Measurements from ENCODE around the gene PROKR2.

Gene PROKR2

DNA sequence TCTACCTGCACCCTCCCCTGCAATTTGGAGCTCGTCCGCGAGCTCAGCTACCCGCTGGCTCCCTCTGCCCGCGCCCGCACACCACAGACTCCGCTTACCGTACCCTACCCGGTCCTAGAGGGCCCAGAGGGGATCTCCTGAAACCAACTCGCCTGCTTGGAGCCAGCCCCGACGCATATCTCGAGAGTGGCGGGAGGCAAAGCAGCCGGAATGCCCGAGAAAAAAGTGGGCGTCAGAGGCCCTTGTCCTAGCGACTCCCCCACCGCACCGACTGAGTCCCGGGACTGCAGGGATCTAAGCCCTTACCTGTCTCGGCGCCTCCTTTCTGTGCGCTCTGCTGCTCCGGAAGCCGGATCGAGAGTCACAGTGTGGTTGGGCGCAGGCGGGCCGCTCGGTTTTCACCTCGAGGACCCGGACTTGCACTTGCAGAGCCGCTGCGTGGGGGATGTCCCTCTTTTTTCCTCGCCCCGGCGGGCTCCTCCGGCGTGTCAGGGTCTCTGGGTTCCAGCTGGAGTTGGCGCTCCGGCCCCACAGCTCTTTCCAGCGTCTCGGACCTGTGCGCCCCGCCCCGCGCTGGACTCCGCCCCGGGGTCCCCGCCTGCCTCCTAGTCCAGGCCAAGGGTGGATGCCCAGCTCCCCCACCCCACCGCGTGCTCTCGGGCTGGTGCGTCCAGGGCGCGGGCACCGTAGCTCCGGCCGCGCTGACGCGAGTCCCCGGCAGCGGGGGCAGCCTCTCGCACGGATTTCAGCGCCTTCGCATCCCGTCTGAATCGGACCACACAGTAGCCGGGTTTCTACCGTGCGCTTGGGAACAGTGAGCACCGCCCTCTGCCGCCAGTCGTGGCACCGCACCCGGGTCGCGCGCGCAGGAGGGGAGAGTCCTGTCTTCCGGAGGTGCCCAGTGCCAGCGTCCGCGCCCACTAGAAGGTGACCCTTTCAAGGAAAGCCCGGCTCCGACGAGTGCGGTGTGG, at the start of gene PROKR2:
Gene PROKR2 (minus strand): TSS at position 767 of the 971 bp plus-strand sequence. CDS start 2,585 bp downstream, outside the sequence.
- ChIA-PET CTCF (no interaction called here), POLR2A (no interaction called here)
- no peak for DNase-seq (ENCODE audit: extremely low spot score)
- TF ChIP-seq FOXM1 (IDR thresholded peaks at IDR 0.05; ENCODE audit: borderline replicate concordance) (no peak), FOXA1 (IDR thresholded peaks at IDR 0.05) (no peak), SP1 (IDR thresholded peaks at IDR 0.05) (no peak), SUZ12 (IDR thresholded peaks at IDR 0.05) (no peak), CTBP1 (IDR thresholded peaks at IDR 0.05; ENCODE audit: borderline replicate concordance) (no peak), LEF1 (IDR thresholded peaks at IDR 0.05; ENCODE audit: borderline replicate concordance) (no peak), ZNF384 (IDR thresholded peaks at IDR 0.05) (no peak), HDGF (IDR thresholded peaks at IDR 0.05; ENCODE audit: borderline replicate concordance) (no peak), PKNOX1 (IDR thresholded peaks at IDR 0.05) (no peak), FOXK2 (IDR thresholded peaks at IDR 0.05) (no peak), BHLHE40 (IDR thresholded peaks at IDR 0.05; ENCODE audit: borderline replicate concordance) (no peak), ELF4 (IDR thresholded peaks at IDR 0.05) (no peak), ARNT (IDR thresholded peaks at IDR 0.05) (no peak), NFRKB (IDR thresholded peaks at IDR 0.05) (no peak), L3MBTL2 (conservative IDR thresholded peaks at IDR 0.05) (no peak), TARDBP (IDR thresholded peaks at IDR 0.05) (no peak)

DNA sequence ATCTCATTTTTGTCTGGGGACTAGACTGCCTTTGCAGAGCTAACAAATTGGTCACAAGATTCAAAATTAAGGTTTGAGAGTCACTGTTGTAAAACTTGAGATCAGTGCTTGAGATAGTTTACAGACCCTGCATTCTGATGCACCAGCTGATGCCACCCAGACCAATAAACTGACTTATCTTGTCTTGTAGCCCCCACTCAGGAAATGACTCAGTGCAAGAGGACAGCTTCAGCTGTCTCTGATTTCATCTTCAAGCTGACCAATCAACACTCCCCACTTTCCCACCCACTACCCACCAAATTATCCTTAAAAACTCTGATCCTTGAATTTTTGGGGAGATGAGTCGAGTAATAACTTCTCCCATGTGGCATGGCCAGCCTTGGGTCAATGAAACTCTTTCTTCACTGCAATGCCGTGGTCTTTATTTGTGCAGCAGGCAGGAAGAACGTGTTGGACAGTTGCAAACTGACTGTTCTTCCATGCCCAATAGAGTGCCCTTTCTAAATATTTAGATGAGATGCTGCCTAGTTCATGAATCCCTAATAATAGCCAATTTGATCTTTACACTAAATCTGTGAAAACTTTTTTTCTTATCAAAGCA, 48.3 kb upstream of the PROKR2 start:
- DNase-seq (ENCODE audit: extremely low spot score) = no peak
- TF ChIP-seq ARNT (IDR thresholded peaks at IDR 0.05) (no peak), SP1 (IDR thresholded peaks at IDR 0.05) (no peak), CTBP1 (IDR thresholded peaks at IDR 0.05; ENCODE audit: borderline replicate concordance) (no peak), HDGF (IDR thresholded peaks at IDR 0.05; ENCODE audit: borderline replicate concordance) (no peak), FOXA1 (IDR thresholded peaks at IDR 0.05) (no peak), TARDBP (IDR thresholded peaks at IDR 0.05) (no peak), ZNF384 (IDR thresholded peaks at IDR 0.05) (no peak), PKNOX1 (IDR thresholded peaks at IDR 0.05) (no peak)
- CTCF ChIA-PET = no interaction called here
- POLR2A ChIA-PET = no interaction called here

DNA sequence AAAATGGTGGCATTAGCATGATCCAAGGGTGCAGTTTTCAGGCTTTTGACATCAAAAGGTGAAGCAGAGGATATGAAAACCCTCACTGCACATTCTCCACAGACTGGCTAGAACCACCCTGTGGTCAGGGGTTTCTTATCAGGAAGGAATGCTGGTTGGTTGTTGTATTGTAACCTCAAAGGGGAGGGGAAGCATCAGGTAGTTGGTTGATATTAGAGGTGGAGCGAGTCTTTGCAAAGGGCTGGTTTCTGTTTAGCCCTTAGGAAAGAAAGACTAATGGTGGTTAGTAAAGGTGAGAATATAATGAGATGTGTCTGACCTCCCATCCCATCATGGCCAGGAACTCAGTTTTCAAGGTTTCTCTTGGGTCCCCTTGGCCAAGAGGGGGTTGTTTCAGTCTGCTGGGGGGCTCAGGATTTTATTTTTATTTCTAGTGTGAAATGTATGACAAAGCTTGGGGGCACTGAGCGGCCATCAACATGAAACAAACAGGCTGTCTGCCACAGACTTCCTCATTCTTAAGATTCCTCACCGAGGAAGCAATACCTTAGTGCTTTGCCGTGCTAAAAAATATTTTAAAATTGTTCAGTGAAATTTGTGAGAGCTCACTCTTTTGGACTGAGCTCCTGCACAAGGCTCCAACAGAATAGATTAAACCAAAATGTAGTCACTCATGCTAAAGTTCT, 47.5 kb upstream of the PROKR2 start:
- TF ChIP-seq FOXM1 (IDR thresholded peaks at IDR 0.05; ENCODE audit: borderline replicate concordance) = no peak
- no peak for TF ChIP-seq BHLHE40 (IDR thresholded peaks at IDR 0.05; ENCODE audit: borderline replicate concordance)
- no peak for TF ChIP-seq L3MBTL2 (conservative IDR thresholded peaks at IDR 0.05)
- TF ChIP-seq TARDBP (IDR thresholded peaks at IDR 0.05) = no peak
- no peak for TF ChIP-seq SP1 (IDR thresholded peaks at IDR 0.05)
- TF ChIP-seq ARNT (IDR thresholded peaks at IDR 0.05) = no peak
- TF ChIP-seq NFRKB (IDR thresholded peaks at IDR 0.05) = no peak
- no peak for TF ChIP-seq SUZ12 (IDR thresholded peaks at IDR 0.05)
- CTCF ChIA-PET = no interaction called here
- DNase-seq (ENCODE audit: extremely low spot score) = no peak
- POLR2A ChIA-PET = no interaction called here

- POLR2A ChIA-PET = no interaction called here
- CTCF ChIA-PET = no interaction called here
- DNase-seq (ENCODE audit: extremely low spot score) = no peak
- TF ChIP-seq FOXM1 (IDR thresholded peaks at IDR 0.05; ENCODE audit: borderline replicate concordance) (no peak), NFRKB (IDR thresholded peaks at IDR 0.05) (no peak), CTBP1 (IDR thresholded peaks at IDR 0.05; ENCODE audit: borderline replicate concordance) (no peak), ARNT (IDR thresholded peaks at IDR 0.05) (no peak)
These were observed 46.0 kb upstream of the PROKR2 start for GRCh38 chr20:5362771-5363170.

- DNase-seq (ENCODE audit: extremely low spot score) = no peak
- no peak for TF ChIP-seq ARNT (IDR thresholded peaks at IDR 0.05)
- TF ChIP-seq ZNF384 (IDR thresholded peaks at IDR 0.05) = no peak
- no peak for TF ChIP-seq LEF1 (IDR thresholded peaks at IDR 0.05; ENCODE audit: borderline replicate concordance)
- no peak for TF ChIP-seq NFRKB (IDR thresholded peaks at IDR 0.05)
- TF ChIP-seq HDGF (IDR thresholded peaks at IDR 0.05; ENCODE audit: borderline replicate concordance) = no peak
- TF ChIP-seq SP1 (IDR thresholded peaks at IDR 0.05) = no peak
- no peak for TF ChIP-seq SUZ12 (IDR thresholded peaks at IDR 0.05)
- no peak for TF ChIP-seq L3MBTL2 (conservative IDR thresholded peaks at IDR 0.05)
- TF ChIP-seq FOXM1 (IDR thresholded peaks at IDR 0.05; ENCODE audit: borderline replicate concordance) = no peak
- no peak for TF ChIP-seq TARDBP (IDR thresholded peaks at IDR 0.05)
- no peak for TF ChIP-seq FOXK2 (IDR thresholded peaks at IDR 0.05)
- no peak for TF ChIP-seq BHLHE40 (IDR thresholded peaks at IDR 0.05; ENCODE audit: borderline replicate concordance)
- no peak for TF ChIP-seq ELF4 (IDR thresholded peaks at IDR 0.05)
- TF ChIP-seq PKNOX1 (IDR thresholded peaks at IDR 0.05) = no peak
- no peak for TF ChIP-seq CTBP1 (IDR thresholded peaks at IDR 0.05; ENCODE audit: borderline replicate concordance)
- TF ChIP-seq FOXA1 (IDR thresholded peaks at IDR 0.05) = no peak
- POLR2A ChIA-PET = no interaction called here
- CTCF ChIA-PET = no interaction called here
These were observed 44.4 kb upstream of the PROKR2 start for GRCh38 chr20:5361176-5361575.

Data from HEK293T (cell line).